NCI-H2029 treated with DMSO at 0.1 percent for 48 hours (cell line): ENCODE data around the gene EMP2.
"Not testable (repeated sequence)": the region's sequence is repeated elsewhere in the genome, so short reads cannot be mapped to it uniquely, and the experiment has no call there.

Experiments used
- DNase-seq: peaks from one replicate; lab custom pipeline; 2025; lab: John Stamatoyannopoulos, UW

Gene EMP2

DNA sequence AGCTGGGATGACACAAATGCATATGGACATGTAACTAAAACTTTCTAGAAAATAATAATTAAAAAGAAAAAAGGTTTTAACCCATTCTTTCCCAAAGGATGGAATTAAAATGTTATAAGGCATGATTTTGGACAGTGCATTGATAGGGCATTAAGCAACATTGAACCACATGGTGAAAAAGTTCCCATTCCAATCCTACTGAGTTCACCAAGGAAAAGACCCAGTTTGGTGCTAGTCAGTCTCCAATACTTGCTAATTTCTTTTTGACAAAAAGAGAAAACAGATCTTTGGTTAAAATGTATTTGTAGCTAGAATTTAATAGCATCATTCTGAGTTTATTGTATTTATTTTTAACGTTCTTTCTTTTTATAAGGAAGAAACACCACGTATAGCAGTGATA, 28.1 kb downstream of the EMP2 start:
- no peak for DNase-seq

DNA sequence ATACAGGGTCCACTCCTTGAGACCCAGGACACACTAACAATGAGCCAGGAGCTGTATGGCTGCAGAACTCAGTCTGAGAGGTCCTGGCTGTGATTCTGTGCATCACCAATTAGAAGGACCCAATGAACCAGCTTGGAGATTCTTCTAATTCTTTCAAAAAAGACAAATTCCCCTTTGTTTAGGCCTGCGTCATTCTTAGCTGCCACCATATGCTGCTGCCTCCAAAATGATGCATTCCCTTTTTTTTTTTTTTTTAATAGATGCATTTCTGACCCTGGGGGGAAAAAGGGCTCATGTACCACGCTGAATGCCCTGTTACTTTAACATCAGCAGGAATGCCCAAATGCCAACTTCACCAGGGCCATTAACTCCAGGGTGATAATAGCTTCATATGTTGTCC, 28.5 kb downstream of the EMP2 start:
- no peak for DNase-seq

DNA sequence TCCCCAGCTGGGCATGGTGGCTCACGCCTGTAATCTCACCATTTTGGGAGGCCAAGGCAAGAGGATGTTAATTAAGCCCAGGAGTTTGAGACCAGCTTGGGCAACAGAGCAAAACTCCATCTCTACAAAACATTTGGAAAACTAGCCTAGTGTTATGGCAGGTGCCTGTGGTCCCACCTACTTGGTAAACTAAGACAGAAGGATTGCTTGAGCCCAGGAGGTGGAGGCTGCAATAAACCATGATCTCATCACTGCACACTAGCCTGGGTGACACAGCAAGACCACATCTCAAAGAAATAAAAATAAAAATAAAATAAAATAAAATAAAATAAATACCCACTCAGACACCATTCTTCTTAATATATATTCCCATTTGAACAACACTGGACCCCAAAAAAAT, 32.0 kb downstream of the EMP2 start:
- no peak for DNase-seq

DNA sequence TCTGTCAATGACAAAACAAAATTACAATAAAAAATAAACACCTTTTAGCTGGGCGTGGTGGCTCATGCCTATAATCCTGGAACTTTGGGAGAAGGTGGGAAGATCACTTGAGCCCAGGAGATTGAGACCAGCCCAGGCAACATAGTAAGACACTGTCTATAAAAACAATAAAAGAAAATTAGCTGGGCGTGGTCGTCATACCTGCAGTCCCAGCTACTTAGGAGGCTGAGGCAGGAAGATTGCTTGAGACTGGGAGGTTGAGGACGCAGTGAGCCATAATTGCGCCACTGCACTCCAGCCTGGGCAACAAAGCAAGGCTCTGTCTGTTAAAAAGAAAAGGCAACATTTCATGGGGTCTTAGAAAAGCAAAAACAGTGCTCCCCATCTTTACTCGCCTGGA, 32.7 kb downstream of the EMP2 start:
- no peak for DNase-seq

DNA sequence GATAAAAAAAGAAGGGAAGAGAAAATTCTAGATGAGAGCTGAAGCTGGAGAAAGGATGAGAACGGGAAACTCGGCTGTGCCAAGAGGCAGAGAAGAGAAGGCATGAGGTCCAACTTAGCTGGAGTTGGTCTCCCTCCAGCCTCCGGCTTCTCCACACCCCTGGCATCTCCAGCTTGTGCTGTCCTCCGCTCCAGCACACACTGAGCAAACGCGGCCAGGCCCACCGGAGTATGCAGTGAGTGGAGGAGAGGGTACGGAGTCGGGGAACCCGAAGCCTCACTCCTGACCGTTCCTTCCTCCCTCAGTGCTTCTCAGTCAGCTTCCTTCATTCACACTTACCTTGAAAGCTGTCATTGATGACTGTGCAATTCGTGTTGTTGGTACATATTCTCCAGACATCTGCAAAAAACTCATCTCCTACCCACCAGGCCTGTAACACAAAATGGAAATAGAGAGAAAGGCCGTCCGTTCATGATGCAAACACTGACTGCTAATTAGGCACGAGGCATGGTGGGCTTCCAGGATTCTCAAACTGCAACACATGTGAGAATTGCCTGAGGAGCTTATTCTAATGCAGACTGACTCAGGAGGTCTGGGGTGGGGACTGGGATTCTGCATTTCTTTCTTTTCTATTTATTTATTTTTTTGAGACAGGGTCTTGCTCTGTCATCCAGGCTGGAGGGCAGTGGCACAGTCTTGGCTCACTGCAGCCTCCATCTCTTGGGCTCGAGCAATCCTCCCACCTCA, 37.0 kb downstream of the EMP2 start:
- DNase-seq: no peak

DNA sequence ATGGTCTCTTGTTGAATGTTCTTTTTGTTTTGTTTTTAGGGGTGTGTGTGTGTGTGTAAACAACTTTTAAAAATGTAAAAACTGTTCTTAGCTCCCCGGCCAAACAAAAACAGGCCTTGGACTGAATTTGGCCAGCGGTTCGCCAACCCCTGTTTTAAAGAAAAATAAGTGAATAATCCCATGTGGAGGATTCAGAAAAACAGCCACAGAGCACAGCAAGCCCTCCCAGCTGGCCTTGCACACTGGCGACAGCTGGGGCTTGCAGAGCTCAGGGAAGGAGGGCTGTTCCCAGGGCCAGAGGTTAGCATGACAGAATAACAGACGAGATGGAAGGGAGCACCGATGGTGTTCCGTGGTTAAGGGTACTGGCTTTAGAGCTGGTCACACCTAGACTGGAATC, 39.0 kb downstream of the EMP2 start:
- DNase-seq: no peak

DNA sequence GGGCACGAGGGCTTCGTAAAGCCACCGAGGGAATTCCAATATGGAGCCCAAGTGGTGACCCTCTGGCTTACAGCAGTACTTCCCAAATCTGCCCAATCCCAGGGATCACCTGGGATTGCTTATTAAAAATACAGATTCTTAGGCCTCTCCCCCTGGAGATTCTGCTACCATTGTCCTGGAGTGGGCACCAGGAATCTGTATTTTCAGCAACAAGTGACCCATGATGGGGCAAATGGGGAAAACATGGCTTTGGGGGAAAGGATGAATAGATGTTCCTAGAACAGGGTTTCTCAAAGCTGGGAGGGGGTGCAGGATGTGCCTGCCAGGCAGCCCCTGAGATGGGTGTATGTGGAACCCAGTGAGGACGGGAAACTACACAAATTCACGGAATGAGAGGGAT, 40.6 kb downstream of the EMP2 start:
- DNase-seq: no peak

DNA sequence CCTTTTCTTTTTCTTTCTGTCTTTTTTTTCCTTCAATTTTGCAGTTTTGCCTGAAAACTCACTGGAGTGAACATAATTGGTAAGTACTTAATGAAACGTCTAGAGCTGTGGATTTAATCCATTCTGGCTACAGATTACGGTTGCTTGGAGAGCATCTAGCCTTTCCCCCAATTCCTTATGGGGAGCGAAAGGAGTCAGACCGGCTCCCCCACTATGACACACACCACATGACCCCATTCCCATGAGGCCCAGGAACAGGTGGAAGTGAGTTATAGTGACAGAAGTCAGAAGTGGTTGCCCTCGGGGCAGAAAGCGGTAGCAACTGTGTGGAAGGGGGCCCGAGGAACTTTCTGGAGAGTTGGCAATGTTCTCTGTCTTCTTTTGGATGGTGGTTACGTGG, 41.2 kb downstream of the EMP2 start:
- DNase-seq: no peak

DNA sequence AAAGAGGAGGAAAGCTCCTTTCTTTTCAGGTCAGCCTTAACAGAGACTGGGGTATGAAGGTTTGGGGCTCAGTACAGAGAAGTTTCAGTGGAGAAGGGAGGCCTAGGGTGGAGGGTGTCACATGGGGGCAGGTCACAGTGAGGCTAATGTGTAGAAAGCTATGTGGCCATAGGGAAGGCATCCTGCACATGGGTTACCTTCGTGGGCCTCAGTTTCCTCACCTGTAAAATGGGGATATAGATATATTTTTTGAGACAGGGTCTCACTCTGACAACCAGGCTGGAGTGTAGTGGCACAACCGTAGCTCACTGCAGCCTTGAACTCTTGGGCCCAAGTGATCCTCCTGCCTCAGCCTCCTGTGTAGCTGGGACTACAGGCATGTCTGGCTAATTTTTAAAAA, 41.8 kb downstream of the EMP2 start:
- DNase-seq: no peak

DNA sequence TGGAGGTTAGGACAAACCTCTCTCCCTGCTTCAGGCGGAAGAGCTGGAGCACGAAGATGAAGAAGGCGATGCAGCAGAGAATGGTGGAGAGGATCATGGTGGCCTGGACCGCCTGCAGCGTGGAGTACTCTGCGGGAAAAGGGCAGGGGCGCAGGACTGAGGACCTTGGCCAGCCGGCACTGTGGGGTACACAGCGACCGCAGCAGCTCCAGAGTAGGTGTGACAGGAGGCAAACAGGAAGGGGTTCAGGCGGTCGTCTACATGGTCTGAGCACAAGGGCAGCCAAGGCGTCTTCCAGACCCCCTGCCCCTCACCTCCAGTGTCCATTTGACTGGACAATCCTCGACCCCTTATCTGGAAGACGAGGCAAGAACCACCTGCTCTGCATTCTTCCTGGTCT, 42.5 kb downstream of the EMP2 start:
- no peak for DNase-seq

DNA sequence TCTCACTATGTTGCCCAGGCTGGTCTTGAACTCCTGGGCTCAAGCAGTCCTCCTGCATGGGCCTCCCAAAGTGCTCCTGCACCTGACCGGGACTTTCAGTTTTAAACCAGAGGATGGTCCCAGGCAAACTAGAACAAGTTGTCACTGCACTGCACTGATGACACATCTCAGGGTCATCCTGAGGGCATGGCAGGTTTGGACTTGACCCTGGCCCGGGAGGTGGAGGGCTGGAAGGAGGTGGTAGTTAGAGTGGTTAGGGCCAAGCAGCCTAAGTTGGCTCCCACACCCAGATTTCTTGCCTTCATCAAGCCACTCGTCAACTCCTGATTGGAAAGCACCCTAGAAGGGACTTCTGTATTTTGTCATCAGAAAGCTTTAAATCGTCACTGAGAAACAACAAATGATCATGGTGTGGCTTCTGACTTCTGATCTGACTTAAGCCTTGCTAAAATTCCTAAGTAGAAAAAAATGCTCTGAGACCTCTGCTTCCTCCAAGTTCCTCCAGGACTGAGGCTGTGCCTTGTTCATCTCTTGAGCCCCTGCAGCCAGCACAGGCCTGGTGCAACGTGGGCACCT, 43.5 kb downstream of the EMP2 start:
- DNase-seq: no peak

DNA sequence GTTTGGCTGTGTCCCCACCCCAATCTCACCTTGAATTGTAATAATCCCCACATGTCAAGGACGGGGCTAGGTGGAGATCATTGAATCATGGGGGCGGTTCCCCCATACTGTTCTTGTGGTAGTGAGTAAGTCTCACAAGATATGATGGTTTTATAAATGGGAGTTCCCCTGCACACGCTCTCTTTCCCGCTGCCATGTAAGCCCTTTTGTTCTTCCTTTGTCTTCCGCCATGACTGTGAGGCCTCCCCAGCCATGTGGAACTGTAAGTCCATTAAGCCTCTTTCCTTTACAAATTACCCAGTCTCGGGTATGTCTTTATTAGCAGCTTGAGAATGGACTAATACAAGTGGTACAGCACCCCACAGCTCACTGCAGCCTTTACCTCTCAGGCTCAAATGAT, 44.1 kb downstream of the EMP2 start:
- DNase-seq: not testable (repeated sequence)

DNA sequence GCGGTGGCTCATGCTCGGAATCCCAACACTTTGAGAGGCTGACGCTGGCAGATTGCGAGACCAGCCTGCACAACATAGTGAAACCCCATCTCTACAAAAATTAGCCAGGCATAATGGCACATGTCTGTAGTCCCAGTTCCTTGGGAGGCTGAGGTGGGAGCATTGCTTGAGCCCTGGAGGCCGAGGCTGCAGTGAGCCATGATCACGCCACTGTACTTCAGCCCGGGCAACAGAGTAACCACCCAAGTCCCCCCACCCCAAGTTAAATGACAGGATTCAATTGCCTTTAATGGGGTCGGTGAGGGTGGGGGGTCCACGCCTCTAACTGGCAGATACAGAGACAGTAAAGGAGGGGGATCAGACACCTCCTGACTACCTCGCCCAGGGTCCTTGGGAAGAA, 44.9 kb downstream of the EMP2 start:
- no peak for DNase-seq

DNA sequence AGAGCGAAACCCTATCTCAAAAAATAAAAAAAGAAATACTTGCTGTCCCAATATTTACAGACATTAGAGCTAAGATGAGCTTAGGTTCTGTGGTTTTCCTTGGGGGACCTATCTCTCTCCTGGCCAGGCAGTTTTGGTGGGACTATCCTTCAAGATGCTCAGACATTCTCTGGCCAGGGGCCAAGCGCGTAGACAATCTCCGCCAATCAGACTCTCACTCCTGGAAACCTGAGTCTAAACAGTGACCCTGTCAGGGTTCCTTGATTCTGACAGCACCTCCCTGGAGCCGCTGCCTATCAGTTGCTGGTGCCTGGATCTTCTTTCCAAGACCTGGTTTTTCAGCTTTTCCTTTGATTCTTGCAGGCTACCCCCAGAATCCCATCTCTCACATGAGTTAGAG, 45.6 kb downstream of the EMP2 start:
- DNase-seq: no peak

DNA sequence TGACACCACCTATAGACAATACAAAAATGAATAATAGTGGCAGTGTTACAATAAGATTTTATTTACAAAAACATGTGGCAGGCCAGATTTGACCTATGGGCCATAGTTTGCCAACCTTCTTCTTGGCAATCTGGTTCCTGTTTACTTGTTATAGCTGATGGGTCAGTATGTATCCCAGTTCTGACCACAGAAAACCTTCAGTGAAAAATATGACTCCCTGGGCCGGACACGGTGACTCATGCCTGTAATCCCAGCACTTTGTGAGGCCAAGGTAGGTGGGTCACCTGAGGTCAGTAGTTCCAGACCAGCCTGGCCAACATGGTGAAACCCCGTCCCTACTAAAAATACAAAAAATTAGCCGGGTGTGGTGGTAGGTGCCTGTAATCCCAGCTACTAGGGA, 46.8 kb downstream of the EMP2 start:
- DNase-seq: not testable (repeated sequence)

DNA sequence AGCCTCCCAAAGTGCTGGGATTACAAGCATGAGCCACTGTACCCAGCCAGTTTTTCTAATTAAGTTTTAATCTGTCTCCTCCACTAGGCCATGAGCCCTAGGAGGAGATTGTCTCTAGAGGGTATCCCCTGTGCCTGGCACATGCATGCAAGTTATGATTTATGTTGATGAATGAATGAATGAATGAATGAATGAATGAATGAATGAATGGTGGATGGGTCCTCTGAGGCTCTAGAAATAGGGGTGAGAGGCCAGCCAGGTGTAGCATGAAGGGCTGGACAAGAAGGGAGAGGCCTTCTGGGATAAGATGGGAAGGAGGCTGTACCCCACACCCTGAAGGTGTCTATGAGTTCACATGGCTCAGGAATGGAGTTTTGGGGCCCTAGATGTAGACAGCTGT, 48.8 kb downstream of the EMP2 start:
- DNase-seq: no peak

DNA sequence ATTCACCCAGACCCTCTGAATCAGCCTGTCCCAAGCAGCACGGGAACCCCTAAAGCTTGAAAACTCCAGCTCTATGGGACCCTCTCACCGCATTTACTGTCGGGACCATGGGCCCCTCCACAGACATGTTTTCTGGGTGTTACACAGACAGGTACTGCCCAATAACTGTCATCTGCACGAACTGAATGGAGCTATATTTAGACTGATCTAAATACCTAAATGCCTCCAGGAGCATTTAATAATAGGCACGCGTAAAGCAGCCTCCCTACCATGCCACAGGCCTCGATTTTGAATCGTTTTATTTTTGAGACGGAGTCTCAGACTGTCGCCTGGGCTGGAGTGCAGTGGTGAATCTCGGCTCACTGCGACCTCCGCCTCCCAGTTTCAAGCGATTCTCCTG, 49.7 kb downstream of the EMP2 start:
- no peak for DNase-seq

DNA sequence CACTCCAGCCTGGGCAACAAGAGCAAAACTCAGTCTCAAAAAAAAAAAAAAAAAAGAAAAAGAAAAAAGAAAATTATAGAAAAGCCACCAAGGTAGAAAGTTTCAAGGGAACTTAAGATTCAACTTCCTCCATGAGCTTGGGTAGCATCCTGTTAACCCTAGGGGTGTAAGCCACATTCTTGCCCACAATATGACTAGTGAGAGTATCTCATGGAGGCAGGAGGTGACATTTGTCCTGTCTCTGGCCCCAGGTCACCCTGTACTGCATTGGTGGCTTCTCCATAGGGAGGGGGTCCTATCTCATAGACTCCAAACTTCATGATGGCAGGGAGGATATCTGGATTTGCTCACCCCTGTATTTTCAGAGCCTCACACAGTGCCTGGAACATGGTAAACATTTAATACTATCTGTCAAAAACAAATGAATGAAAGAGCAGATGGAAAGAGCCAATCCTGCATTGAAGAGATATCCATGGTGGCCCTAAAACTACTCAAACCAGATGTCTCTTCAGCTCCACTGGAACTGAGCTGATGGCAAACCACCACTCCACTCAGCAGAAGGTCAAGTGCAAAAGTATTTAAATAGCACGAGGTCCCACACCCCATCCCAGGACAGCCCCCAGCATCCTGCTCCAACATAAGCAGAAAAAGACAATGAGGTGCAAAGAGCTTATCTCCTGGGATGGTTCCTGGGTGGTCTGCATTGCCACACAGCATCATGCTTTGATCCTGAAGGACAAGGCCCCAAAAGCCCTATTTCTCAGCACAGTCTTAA, 50.3 kb downstream of the EMP2 start:
- DNase-seq: no peak

DNA sequence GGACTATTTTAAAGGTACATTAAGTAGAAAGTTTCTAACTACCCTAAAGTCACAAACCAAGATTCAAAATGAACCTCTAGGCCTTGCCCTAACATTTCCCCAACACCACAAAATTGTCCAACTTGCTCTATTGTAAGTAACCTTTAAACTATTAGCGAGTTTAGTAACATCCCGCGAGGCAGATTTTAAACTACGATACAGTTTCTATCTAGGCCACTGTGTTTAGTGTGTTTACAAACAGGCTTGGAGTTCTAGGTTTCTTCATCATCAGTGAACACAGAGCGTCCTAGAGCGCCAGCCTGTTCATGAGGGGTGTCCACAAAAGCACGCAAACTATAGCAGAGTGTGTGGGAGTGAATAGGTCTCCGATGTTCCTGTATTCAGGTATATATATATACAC, 51.8 kb downstream of the EMP2 start:
- DNase-seq: no peak

DNA sequence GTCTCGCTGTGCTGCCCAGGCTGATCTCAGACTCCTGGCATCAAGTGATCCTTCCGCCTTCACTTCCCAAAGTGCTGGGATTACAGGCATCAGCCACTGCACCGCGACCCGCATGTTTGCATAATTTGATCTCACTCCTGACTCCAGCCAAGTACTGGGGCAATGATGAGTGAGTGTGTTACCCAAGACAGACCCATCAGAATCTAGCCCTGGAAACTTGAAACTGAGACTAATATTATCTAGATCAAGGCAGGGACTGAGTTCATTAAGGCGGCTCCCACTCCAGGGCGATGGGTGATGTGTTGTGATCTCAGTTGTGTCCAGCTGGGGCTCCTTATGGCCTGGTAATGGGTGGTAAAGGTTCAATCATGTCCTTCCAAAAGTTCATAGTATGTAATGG, 53.4 kb downstream of the EMP2 start:
- DNase-seq: no peak

DNA sequence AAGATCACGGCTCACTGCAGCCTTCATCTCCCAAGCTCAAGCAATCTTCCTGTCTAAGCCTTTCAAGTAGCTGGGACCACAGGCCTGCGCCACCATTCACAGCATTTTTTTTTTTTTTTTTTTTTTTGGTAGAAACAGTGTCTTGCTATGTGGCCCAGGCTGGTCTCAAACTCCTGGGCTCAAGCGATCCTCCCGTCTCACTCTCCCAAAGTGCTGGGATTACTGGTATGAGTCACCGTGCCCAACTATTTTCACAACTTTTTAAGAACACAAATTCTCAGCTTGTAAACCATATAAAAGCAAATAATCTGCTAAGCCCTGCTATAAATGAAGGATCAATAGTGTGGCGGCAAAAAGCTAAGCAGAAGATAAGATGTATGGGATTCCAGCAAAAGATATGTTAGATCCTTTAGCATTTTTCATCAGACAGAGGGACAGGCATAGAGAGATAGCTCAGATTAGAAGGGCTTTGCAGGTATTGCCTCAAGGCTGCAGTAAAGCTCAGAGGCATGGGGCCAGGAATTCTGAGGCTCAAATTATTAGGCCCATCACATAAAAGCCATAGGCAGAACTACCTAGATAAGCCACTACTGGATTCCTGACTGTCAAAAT, 55.1 kb downstream of the EMP2 start:
- DNase-seq: no peak

DNA sequence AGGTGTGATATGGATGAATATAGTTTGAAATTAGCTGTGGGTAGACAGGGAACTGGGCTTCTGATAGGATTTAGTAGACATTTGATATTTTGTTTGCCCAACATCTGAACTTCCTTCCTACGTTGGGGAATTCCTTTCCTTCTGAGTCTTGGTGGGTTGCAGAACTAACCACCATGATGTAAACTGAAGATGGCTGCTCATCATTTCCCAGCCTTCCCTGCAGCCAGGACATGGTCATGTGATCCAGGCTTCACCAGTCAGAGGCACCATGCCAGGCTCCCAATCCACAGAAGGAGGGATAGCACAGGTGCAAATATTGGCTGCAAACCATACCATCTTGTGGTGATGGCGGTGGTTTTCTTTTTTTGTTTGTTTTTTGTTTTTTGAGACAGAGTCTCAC, 57.4 kb downstream of the EMP2 start:
- DNase-seq: peak; percentile 3

DNA sequence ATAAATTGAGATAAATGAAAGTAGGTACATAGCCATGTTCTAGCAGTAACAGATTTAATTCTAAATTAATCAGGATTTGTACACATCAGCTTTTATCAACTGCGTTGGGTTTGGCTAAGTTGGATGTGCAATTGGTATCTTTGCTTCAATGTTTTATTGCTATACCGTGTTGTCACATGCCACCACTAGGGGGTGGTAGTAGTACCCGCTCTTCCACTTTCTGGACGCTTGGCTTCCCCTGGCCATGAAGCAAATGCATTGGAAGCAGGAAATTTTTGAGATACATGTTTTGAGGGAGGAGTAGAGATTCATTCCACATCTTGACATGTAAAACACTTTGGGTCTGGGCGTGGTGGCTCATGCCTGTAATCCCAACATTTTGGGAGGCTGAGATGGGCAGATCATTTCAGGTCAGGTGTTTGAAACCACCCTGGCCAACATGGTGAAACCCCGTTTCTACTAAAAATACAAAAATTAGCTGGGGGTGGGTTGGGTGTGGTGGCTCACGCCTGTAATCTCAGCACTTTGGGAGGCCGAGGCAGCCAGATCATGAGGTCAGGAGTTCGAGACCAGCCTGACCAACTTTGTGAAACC, 58.6 kb downstream of the EMP2 start:
- DNase-seq: peak; percentile 8
